Measurements from ENCODE around the gene RAI14. TPM values are rescaled to one million over a fixed set of nuclear protein-coding genes. Genes with fewer than 3 reads are reported as not detected.
A peak's percentile ranks its signal among the peaks of the same experiment; 100 is the strongest.

Gene RAI14
- total and polyA plus RNA-seq, 11 donors = 1.7 to 34.3 (median 10.7) TPM

GRCh38 chr5:34706084-34706483 is 50.0 kb downstream of the RAI14 start:
- Histone ChIP-seq H3K4me1 (peaks cover 0 to 27% (median 4%) of the 10 kb centered on the region in 12 donors), H3K27ac (no peak overlapping the region)
- 0 to 92% (median 49%) methylated on average over 1 of the region's 1 CpG for WGBS, 4 donors

GRCh38 chr5:34707451-34708107 is 51.5 kb downstream of the RAI14 start:
- no peaks in the 10 kb centered on the region for H3K9me3 ChIP-seq
- intact Hi-C loops (cut with DNase I) = no loop called here
- H3K27me3 ChIP-seq = no peaks in the 10 kb centered on the region
- ATAC-seq (no peak), DNase-seq (no peak)
- no peak overlapping the region for H3K4me3 ChIP-seq
- TF ChIP-seq POLR2A (IDR thresholded peaks at IDR 0.05) (no peak), CTCF (IDR thresholded peaks at IDR 0.05) (no peak)
- H3K4me1 ChIP-seq = peaks cover 0 to 27% (median 4%) of the 10 kb centered on the region in 12 donors
- no peaks in the 10 kb centered on the region for H3K36me3 ChIP-seq
- 65 to 72% (median 68%) methylated on average over 5 of the region's 5 CpGs for WGBS, 4 donors
- H3K27ac ChIP-seq = no peak overlapping the region

More at GRCh38 chr5:34706084-34706483, 50.0 kb downstream of the RAI14 start:
- DNase-seq (no peak), ATAC-seq (no peak)
- no peaks in the 10 kb centered on the region for H3K27me3 ChIP-seq
- H3K9me3 ChIP-seq = no peaks in the 10 kb centered on the region
- intact Hi-C loops (cut with DNase I) = no loop called here
- no peak overlapping the region for H3K4me3 ChIP-seq
- no peak for TF ChIP-seq CTCF (IDR thresholded peaks at IDR 0.05)
- TF ChIP-seq POLR2A (IDR thresholded peaks at IDR 0.05) = no peak
- H3K36me3 ChIP-seq = peaks cover 0 to 2% (median 0%) of the 10 kb centered on the region in 9 donors

- H3K4me1 ChIP-seq = peaks cover 0 to 27% (median 4%) of the 10 kb centered on the region in 12 donors
- peak overlapping the region in 1 of 12 donors; percentile 27 for H3K27ac ChIP-seq
- ATAC-seq (no peak), DNase-seq (no peak)
- intact Hi-C loops (cut with DNase I) = no loop called here
- TF ChIP-seq CTCF (IDR thresholded peaks at IDR 0.05) (no peak), POLR2A (IDR thresholded peaks at IDR 0.05) (no peak)
- no peak overlapping the region for H3K4me3 ChIP-seq
- no peaks in the 10 kb centered on the region for H3K36me3 ChIP-seq
- H3K27me3 ChIP-seq = no peaks in the 10 kb centered on the region
- H3K9me3 ChIP-seq = no peaks in the 10 kb centered on the region
- 91 to 98% (median 93%) methylated on average over 2 of the region's 2 CpGs for WGBS, 4 donors
Measured at GRCh38 chr5:34708777-34709176, 52.6 kb downstream of the RAI14 start.

- H3K27me3 ChIP-seq = no peaks in the 10 kb centered on the region
- ATAC-seq (peak in 1 of 4 donors; percentile 55), DNase-seq (no peak)
- no peak for TF ChIP-seq CTCF (IDR thresholded peaks at IDR 0.05)
- TF ChIP-seq POLR2A (IDR thresholded peaks at IDR 0.05) = no peak
- H3K4me1 ChIP-seq = peaks cover 0 to 27% (median 4%) of the 10 kb centered on the region in 12 donors
- intact Hi-C loops (cut with DNase I) = no loop called here
- no peaks in the 10 kb centered on the region for H3K36me3 ChIP-seq
- no peak overlapping the region for H3K4me3 ChIP-seq
- no peaks in the 10 kb centered on the region for H3K9me3 ChIP-seq
- 64 to 78% (median 68%) methylated on average over 6 of the region's 6 CpGs for WGBS, 4 donors
- peak overlapping the region in 1 of 12 donors; percentile 27 for H3K27ac ChIP-seq
Measured at GRCh38 chr5:34709861-34710673, 53.9 kb downstream of the RAI14 start.

Measured in heart left ventricle (tissue), 16 donors.